GM12878 (cell line): ENCODE results near the gene PRLH. TPM values are rescaled to one million over a fixed set of nuclear protein-coding genes. Genes with fewer than 3 reads are reported as not detected.

Source experiments
- ATAC-seq: fragments of 200-7000 bp; cut with Tn5 transposase; 3 replicates; pipeline ENCODE4 v1.9.1; 2020; ENCODE audit warnings: mild to moderate bottlenecking, moderate library complexity
- BruUV-seq: library from RNA; stranded (reverse); fragments of 400-500 nt; replicated peaks from 2 replicates; lab custom pipeline; 2021; lab: Mats Ljungman, UMichigan
- CTCF ChIA-PET: fragments of 300-600 bp; sonication (Branson Sonifier 250); formaldehyde crosslinking; extraction: SDS; loops from one replicate; lab custom pipeline; 2021; ENCODE audit warnings: inconsistent platforms; lab: Yijun Ruan, JAX
- POLR2A ChIA-PET: fragments of 350-600 bp; formaldehyde crosslinking; extraction: SDS; loops from one replicate; lab custom pipeline; 2021; ENCODE audit warnings: inconsistent platforms; lab: Charles Lee
- RAD21 ChIA-PET: fragments of 300-600 bp; sonication (Branson Sonifier 250); formaldehyde crosslinking; loops from one replicate; lab custom pipeline; 2023; ENCODE audit warnings: antibody characterized with exemption; ENCODE audit not compliant: unreplicated experiment; lab: Charles Lee
- SMC1A ChIA-PET: fragments of 300-600 bp; sonication (Branson Sonifier 250); formaldehyde crosslinking; loops from one replicate; lab custom pipeline; 2023; ENCODE audit not compliant: unreplicated experiment, uncharacterized antibody; lab: Charles Lee
- DNase-seq: peaks from one replicate; pipeline ENCODE4 v3.0.0-alpha.2; 2011; ENCODE audit warnings: low read depth, low spot score
- FAIRE-seq: peaks from 3 replicates; lab custom pipeline; 2011; peaks lifted over from hg19 to GRCh38; lab: Jason Lieb, UNC
- H2AFZ ChIP-seq: 2 replicates; pipeline ENCODE4 v1.6.0; 2011; ENCODE audit warnings: low read depth, low read length, control low read depth; ENCODE audit not compliant: control insufficient read depth
- H3K27ac ChIP-seq: 2 replicates; pipeline ENCODE4 v1.5.1; 2011; ENCODE audit warnings: control low read depth; ENCODE audit not compliant: control insufficient read depth, insufficient read depth
- H3K27me3 ChIP-seq, 2 experiments: replicated peaks in 1 of 2; 2 replicates each; pipeline versions ENCODE4 v1.6.0 to v1.6.1; 2011; ENCODE audit warnings: low read length in 1 of 2; ENCODE audit not compliant: control insufficient read depth in 2 of 2, insufficient read depth in 2 of 2
- H3K36me3 ChIP-seq, 2 experiments: 2 replicates each; pipeline ENCODE4 v1.5.1; 2011; ENCODE audit warnings: low read length in 1 of 2; ENCODE audit not compliant: control insufficient read depth in 2 of 2, insufficient read depth in 2 of 2
- H3K4me1 ChIP-seq: 2 replicates; pipeline ENCODE4 v1.6.1; 2011; ENCODE audit warnings: mild to moderate bottlenecking, low read length, moderate library complexity, mixed read lengths; ENCODE audit not compliant: control insufficient read depth, insufficient read depth
- H3K4me2 ChIP-seq: 2 replicates; pipeline ENCODE4 v1.6.0; 2011; ENCODE audit warnings: control low read depth; ENCODE audit not compliant: control insufficient read depth, insufficient read depth
- H3K4me3 ChIP-seq: fragments of 200-600 bp; sonication (generic); 2 replicates; pipeline ENCODE4 v1.5.1; 2016
- H3K79me2 ChIP-seq: 2 replicates; pipeline ENCODE4 v1.6.0; 2011; ENCODE audit warnings: low read length; ENCODE audit not compliant: control insufficient read depth, insufficient read depth
- H3K9ac ChIP-seq: 2 replicates; pipeline ENCODE4 v1.8.0; 2011; ENCODE audit warnings: low read length, control low read depth, mixed read lengths; ENCODE audit not compliant: control insufficient read depth, insufficient read depth
- H3K9me3 ChIP-seq: replicated peaks from 3 replicates; pipeline ENCODE4 v1.5.1; 2011; ENCODE audit warnings: mild to moderate bottlenecking, low read length; ENCODE audit not compliant: control insufficient read depth, insufficient read depth
- H4K20me1 ChIP-seq: 2 replicates; pipeline ENCODE4 v1.6.0; 2011; ENCODE audit not compliant: control insufficient read depth, insufficient read depth
- ATF2 ChIP-seq: IDR thresholded peaks from 2 replicates; pipeline ENCODE4 v1.6.1; 2012; ENCODE audit warnings: low read length, inconsistent platforms
- CBFB ChIP-seq: IDR thresholded peaks from 2 replicates; pipeline ENCODE4 v1.6.1; 2016; ENCODE audit warnings: antibody characterized with exemption, low read depth
- CEBPB ChIP-seq, 2 experiments: fragments of 150-350 bp in 1 of 2; IDR thresholded peaks; 2 replicates each; pipeline ENCODE4 v1.6.1; 2012 to 2014; ENCODE audit warnings: low read depth in 2 of 2, low read length in 2 of 2, borderline replicate concordance in 1 of 2, inconsistent platforms in 1 of 2
- CUX1 ChIP-seq: IDR thresholded peaks from 2 replicates; pipeline ENCODE4 v1.6.1; 2012; ENCODE audit warnings: improper control_type of control experiment, low read depth, low read length; ENCODE audit not compliant: insufficient replicate concordance
- FOS ChIP-seq: IDR thresholded peaks from 3 replicates; pipeline ENCODE4 v1.6.1; 2011; ENCODE audit warnings: borderline replicate concordance; ENCODE audit not compliant: insufficient read length; ENCODE audit errors: extremely low read depth
- IKZF2 ChIP-seq, 2 experiments: fragments of 450-650 bp; IDR thresholded peaks; 2 replicates each; pipeline ENCODE4 v1.6.1; 2017; ENCODE audit warnings: mild to moderate bottlenecking in 2 of 2, moderate library complexity in 2 of 2
- IRF4 ChIP-seq: IDR thresholded peaks from 2 replicates; pipeline ENCODE4 v1.6.1; 2011; ENCODE audit warnings: low read depth, low read length
- KDM1A ChIP-seq: fragments of 200-600 bp; sonication (generic); IDR thresholded peaks from 2 replicates; pipeline ENCODE4 v1.6.1; 2016; ENCODE audit warnings: borderline replicate concordance
- MAX ChIP-seq: IDR thresholded peaks from 2 replicates; pipeline ENCODE4 v1.6.1; 2012; ENCODE audit warnings: low read depth, low read length, improper control_type of control experiment
- PAX5 ChIP-seq: IDR thresholded peaks from 2 replicates; pipeline ENCODE4 v1.6.1; 2011; ENCODE audit warnings: low read depth, low read length, borderline replicate concordance
- RELA ChIP-seq: fragments of 450-650 bp; IDR thresholded peaks from 2 replicates; pipeline ENCODE4 v1.8.0; 2014; ENCODE audit warnings: borderline replicate concordance; ENCODE audit not compliant: partially characterized antibody
- RUNX3 ChIP-seq: IDR thresholded peaks from 2 replicates; pipeline ENCODE4 v1.6.1; 2012; ENCODE audit warnings: low read length, inconsistent platforms
- SMAD1 ChIP-seq: fragments of 450-650 bp; IDR thresholded peaks from 2 replicates; pipeline ENCODE4 v1.6.1; 2018; ENCODE audit warnings: mild to moderate bottlenecking, low read depth; ENCODE audit not compliant: partially characterized antibody
- SUZ12 ChIP-seq: fragments of 200-600 bp; sonication (generic); IDR thresholded peaks from one replicate; pipeline ENCODE4 v1.6.1; 2018; ENCODE audit warnings: antibody characterized with exemption, mild to moderate bottlenecking; ENCODE audit not compliant: unreplicated experiment
- TCF12 ChIP-seq: IDR thresholded peaks from 2 replicates; pipeline ENCODE4 v1.6.1; 2011; ENCODE audit warnings: low read depth, mild to moderate bottlenecking, low read length
- ZNF384 ChIP-seq: IDR thresholded peaks from 2 replicates; pipeline ENCODE4 v1.6.1; 2012; ENCODE audit warnings: low read depth, mild to moderate bottlenecking, low read length, improper control_type of control experiment, borderline replicate concordance
- ZNF622 ChIP-seq: fragments of 450-650 bp; IDR thresholded peaks from 2 replicates; pipeline ENCODE4 v1.6.1; 2017; ENCODE audit warnings: mild to moderate bottlenecking, inconsistent platforms
- WGBS: methylation state at CpG from one replicate; pipeline ENCODE4 v1.1.6; 2016; ENCODE audit warnings: low lambda C conversion rate; ENCODE audit not compliant: insufficient replicate concordance, insufficient coverage; ENCODE audit errors: missing lambda C conversion rate; 5-methylcytosine and 5-hydroxymethylcytosine counted together
- in situ Hi-C: fragments of 300-500 bp; cut with MboI; formaldehyde crosslinking; loops from 9 replicates; pipeline ENCODE4 v1.14.3; 2018; ENCODE audit warnings: mixed read lengths
- intact Hi-C: fragments of 100-400 bp; cut with micrococcal nuclease; formaldehyde crosslinking; loops from one replicate; pipeline ENCODE4 v1.14.2; 2022; ENCODE audit not compliant: unreplicated experiment
- polyA plus RNA-seq, 11 experiments: library from polyadenylated mRNA; depleted of rRNA in 4 of 11; unstranded in 6 of 11; stranded (reverse) in 5 of 11; fragments of >200 nt; fragmentation: Nextera tagmentation in 4 of 11; fragmentation: Illumina TruSeq in 1 of 11; extraction: Ambion mirVana in 4 of 11; extraction: Trizol in 1 of 11; gene quantifications; 1 replicate in 1 of 11; 2 replicates in 10 of 11; pipeline versions ENCODE4 v1.2.1 to v1.2.3, GENCODE V29; 2011 to 2016; ENCODE audit warnings: inconsistent platforms in 2 of 11, missing spikeins in 2 of 11, low read depth in 1 of 11
- total RNA-seq, 4 experiments: library from RNA; depleted of rRNA in 3 of 4; stranded (reverse); fragments of >200 nt in 3 of 4; fragmentation: Illumina TruSeq in 1 of 4; extraction: Trizol in 1 of 4; gene quantifications; 2 replicates each; pipeline versions ENCODE4 v1.2.1 to v1.2.3, GENCODE V29; 2013 to 2021

Gene PRLH
- total and polyA plus RNA-seq, 10 of the 15 experiments (the other 5 are each of a cell fraction or from before 2014, with no cell fraction given), result not detected

- TF ChIP-seq MAX (no peak), TCF12 (no peak), IRF4 (no peak), ZNF622 (no peak), RUNX3 (no peak)
Observed at GRCh38 chr2:237520290-237520689, 46.1 kb upstream of the PRLH start (continued).

GRCh38 chr2:237524631-237525030 lies 41.7 kb upstream of the PRLH start:
- in situ Hi-C loops, result no loop called here
- ChIA-PET SMC1A (no interaction called here), CTCF (interaction anchor here (2.5 kb wide), 1 partner anchor 12 kb away, joined by 7 read pairs; no protein-coding TSS in a partner anchor), RAD21 (no interaction called here), POLR2A (no interaction called here)
- Histone ChIP-seq H3K4me3 (no peak overlapping the region), H3K4me1 (peaks cover 12% of the 10 kb centered on the region), H2AFZ (no peak overlapping the region), H3K4me2 (no peak overlapping the region), H3K9me3 (no peaks in the 10 kb centered on the region), H3K79me2 (no peaks in the 10 kb centered on the region), H3K27ac (no peak overlapping the region), H4K20me1 (no peaks in the 10 kb centered on the region), H3K36me3 (no peaks in the 10 kb centered on the region), H3K27me3 (no peaks in the 10 kb centered on the region), H3K9ac (no peak overlapping the region)
- ATAC-seq, result no peak
- FAIRE-seq, result no peak
- no TSS peak for BruUV-seq
- intact Hi-C loops, result no loop called here
- no peak for DNase-seq
- WGBS, result 37% methylated on average over 6 of the region's 6 CpGs
- TF ChIP-seq CBFB (no peak), CUX1 (no peak), SMAD1 (no peak), ZNF384 (no peak), KDM1A (no peak), CEBPB (IDR thresholded peaks at IDR 0.05; ENCODE audit: borderline replicate concordance in 1 of 2, low read depth in 2 of 2, low read length in 2 of 2) (no peak), PAX5 (no peak), RELA (no peak), IKZF2 (IDR thresholded peaks at IDR 0.05) (no peak), SUZ12 (no peak), ATF2 (no peak), FOS (no peak)
